Nephron (organoid): ENCODE results near the gene FAM151A.
A peak's percentile ranks its signal among the peaks of the same experiment; 100 is the strongest.
"Not testable (repeated sequence)": the region's sequence is repeated elsewhere in the genome, so short reads cannot be mapped to it uniquely, and the experiment has no call there.

Experiments
- H3K27ac Mint-ChIP-seq, 3 experiments: 2 replicates each; pipeline ENCODE4 v1.8.0; 2020; ENCODE audit warnings: mixed read lengths in 3 of 3, mild to moderate bottlenecking in 2 of 3, moderate library complexity in 1 of 3
- H3K27me3 Mint-ChIP-seq: 2 replicates; pipeline ENCODE4 v1.8.0; 2021; ENCODE audit warnings: low read depth, mild to moderate bottlenecking, moderate library complexity, mixed read lengths
- H3K36me3 Mint-ChIP-seq: 2 replicates; pipeline ENCODE4 v1.8.0; 2020; ENCODE audit warnings: low read depth, mixed read lengths
- H3K4me1 Mint-ChIP-seq: 2 replicates; pipeline ENCODE4 v1.8.0; 2020; ENCODE audit warnings: mixed read lengths
- H3K4me3 Mint-ChIP-seq, 3 experiments: 2 replicates each; pipeline ENCODE4 v1.8.0; 2020; ENCODE audit warnings: mild to moderate bottlenecking in 3 of 3, mixed read lengths in 3 of 3, moderate library complexity in 2 of 3
- H3K9me3 Mint-ChIP-seq: 2 replicates; pipeline ENCODE4 v1.8.0; 2020; ENCODE audit warnings: mixed read lengths
- TF ChIP-seq, protein P1 (sequence below), 3 experiments: fragments of 200-600 bp; sonication (generic); IDR thresholded peaks; one replicate each; pipeline ENCODE4 v1.5.0; 2021; ENCODE audit warnings: antibody characterized with exemption in 3 of 3; ENCODE audit not compliant: unreplicated experiment in 3 of 3

Gene FAM151A

DNA sequence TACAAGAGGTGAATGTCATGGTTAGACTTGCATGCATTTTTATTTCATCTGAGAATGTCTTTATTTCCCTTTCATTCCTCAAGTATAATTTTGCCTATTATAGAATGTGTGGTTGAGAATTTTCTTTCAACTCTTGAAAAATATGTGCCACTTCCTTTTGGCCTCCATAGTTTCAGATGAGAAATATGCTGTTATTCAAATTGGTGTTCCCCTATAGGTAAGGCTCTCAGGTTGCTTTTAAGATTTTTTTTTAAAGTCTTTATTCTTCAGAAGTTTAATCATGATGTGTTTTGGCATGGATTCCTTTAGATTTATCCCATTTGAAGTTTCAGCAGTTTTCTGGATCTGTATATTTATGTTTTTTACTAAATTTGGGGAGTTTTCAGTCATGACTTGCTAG is 20.4 kb upstream of the FAM151A start:
- H3K9me3 Mint-ChIP-seq = peaks cover 31% of the 10 kb centered on the region
- H3K4me3 Mint-ChIP-seq = no peak overlapping the region
- H3K27ac Mint-ChIP-seq = no peak overlapping the region
- H3K36me3 Mint-ChIP-seq = peaks cover 15% of the 10 kb centered on the region
- H3K27me3 Mint-ChIP-seq = no peaks in the 10 kb centered on the region
- peaks cover 16% of the 10 kb centered on the region for H3K4me1 Mint-ChIP-seq
- TF ChIP-seq, protein P1, sequence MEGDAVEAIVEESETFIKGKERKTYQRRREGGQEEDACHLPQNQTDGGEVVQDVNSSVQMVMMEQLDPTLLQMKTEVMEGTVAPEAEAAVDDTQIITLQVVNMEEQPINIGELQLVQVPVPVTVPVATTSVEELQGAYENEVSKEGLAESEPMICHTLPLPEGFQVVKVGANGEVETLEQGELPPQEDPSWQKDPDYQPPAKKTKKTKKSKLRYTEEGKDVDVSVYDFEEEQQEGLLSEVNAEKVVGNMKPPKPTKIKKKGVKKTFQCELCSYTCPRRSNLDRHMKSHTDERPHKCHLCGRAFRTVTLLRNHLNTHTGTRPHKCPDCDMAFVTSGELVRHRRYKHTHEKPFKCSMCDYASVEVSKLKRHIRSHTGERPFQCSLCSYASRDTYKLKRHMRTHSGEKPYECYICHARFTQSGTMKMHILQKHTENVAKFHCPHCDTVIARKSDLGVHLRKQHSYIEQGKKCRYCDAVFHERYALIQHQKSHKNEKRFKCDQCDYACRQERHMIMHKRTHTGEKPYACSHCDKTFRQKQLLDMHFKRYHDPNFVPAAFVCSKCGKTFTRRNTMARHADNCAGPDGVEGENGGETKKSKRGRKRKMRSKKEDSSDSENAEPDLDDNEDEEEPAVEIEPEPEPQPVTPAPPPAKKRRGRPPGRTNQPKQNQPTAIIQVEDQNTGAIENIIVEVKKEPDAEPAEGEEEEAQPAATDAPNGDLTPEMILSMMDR (IDR thresholded peaks at IDR 0.05; ENCODE audit: unreplicated experiment in 3 of 3) = no peak

DNA sequence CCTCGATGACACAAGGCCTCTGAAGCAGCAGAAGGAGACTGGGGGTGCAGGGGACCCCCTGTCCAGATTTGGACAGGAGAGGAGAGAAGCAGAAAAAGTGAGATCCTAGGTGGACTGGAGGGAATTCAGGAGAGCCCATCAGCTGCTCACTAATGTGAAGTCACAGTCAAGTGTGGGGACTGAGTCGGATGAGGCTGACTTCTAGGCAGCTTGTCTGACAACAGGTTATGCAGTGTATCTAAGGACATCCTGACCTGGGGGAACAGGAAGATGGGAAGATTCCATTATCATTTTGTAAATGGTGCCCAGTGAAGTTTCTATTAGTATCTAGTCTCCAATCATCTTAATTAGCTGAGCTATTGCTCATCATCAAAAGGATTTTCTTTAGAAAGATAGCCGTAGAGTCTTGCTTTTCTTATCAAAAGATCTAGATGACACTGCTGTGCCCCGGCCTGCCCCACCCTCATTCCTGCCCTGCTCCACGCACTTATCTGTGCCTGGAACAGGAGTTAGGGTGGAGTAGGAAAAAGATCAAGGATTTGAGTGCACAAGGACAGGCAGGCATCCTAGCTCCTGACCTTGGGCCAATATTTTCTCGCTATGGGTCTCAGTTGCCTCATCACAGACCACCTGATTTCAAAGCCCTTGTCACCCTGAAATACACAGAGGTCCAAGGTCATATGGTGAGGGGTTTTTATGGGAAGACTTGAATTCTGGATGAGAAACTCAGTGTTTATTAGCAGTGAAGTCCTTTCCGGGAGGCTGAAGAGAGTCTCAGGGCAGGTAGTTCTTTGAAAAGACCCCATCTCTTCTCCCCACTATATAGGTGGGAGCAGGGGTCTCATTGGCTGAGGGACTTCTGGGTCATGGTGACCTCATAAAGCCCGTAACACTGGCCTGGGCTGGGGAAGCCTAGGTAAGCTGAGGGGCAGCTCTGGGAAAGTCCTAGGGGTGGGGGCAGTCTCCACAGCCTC is 17.8 kb upstream of the FAM151A start, which contains the start of gene MROH7:
TSS of gene MROH7 (plus strand) at position 924 of the 974 bp plus-strand sequence. CDS start 11,141 bp downstream, outside the sequence.
- TF ChIP-seq, protein P1 (IDR thresholded peaks at IDR 0.05; ENCODE audit: unreplicated experiment in 3 of 3) = no peak
- Mint-ChIP-seq H3K27ac (no peak within 1 kb of the TSS), H3K27me3 (no peaks in the 10 kb centered on the region)

DNA sequence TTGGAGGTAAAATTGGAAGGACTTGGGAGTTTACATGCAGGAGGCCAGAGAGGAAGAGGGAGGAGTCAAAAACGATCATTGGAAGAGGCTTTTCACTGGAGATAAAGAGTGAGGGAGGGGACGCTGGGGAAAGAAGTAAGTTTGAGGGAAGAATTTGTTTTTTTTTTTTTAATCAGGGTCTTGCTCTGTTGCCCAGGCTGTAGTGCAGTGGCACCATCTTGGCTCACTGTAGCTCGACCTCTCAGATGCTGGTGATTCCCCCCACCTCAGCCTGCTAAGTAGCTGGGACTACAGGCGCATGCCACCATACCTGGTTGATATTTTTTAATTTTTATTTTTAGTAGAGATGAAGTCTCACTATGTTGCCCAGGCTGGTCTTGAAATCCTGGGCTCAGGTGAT is 17.0 kb upstream of the FAM151A start:
- H3K27me3 Mint-ChIP-seq = no peaks in the 10 kb centered on the region
- peaks cover 7% of the 10 kb centered on the region for H3K36me3 Mint-ChIP-seq
- no peak overlapping the region for H3K4me3 Mint-ChIP-seq
- TF ChIP-seq, protein P1 (IDR thresholded peaks at IDR 0.05; ENCODE audit: unreplicated experiment in 3 of 3) = no peak
- no peak overlapping the region for H3K27ac Mint-ChIP-seq
- peaks cover 19% of the 10 kb centered on the region for H3K9me3 Mint-ChIP-seq
- H3K4me1 Mint-ChIP-seq = no peaks in the 10 kb centered on the region

More for the DNA sequence above, 17.8 kb upstream of the FAM151A start, which contains the start of gene MROH7:
- peaks cover 4% of the 10 kb centered on the region for H3K4me1 Mint-ChIP-seq
- peaks cover 26% of the 10 kb centered on the region for H3K9me3 Mint-ChIP-seq
- no peak within 1 kb of the TSS for H3K4me3 Mint-ChIP-seq
- peaks cover 9% of the 10 kb centered on the region for H3K36me3 Mint-ChIP-seq

DNA sequence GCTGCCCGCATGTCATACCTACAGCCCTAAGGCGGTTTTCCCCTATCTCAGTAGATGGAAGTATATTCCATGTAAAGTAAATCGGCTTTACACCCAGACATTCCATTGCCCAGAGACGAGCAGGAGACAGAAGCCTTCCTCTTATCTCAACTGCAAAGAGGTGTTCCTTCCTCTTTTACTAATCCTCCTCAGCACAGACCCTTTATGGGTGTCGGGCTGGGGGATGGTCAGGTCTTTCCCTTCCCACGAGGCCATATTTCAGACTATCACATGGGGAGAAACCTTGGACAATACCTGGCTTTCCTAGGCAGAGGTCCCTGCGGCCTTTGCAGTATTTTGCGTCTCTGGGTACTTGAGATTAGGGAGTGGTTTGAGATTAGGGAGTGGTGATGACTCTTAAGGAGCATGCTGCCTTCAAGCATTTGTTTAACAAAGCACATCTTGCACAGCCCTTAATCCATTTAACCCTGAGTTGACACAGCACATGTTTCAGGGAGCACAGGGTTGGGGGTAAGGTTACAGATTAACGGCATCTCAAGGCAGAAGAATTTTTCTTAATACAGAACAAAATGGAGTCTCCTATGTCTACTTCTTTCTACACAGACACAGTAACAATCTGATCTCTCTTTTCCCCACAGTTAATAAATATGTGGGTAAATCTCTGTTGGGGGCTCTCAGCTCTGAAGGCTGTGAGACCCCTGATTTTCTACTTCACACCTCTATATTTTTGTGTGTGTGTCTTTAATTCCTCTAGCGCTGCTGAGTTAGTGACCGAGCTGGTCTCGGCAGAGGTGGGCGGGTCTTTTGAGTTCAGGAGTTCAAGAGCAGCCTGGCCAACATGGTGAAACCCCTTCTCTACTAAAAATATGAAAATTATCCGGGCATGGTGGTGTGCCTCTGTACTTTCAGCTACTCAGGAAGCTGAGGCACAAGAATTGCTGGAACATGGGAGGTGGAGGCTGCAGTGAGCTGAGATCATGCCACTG is 13.4 kb upstream of the FAM151A start:
- H3K27ac Mint-ChIP-seq = peak overlapping the region in 1 of 3 experiments; percentile 26
- H3K4me3 Mint-ChIP-seq, H3K4me1 Mint-ChIP-seq, H3K36me3 Mint-ChIP-seq, H3K9me3 Mint-ChIP-seq, H3K27me3 Mint-ChIP-seq: not testable (repeated sequence)

DNA sequence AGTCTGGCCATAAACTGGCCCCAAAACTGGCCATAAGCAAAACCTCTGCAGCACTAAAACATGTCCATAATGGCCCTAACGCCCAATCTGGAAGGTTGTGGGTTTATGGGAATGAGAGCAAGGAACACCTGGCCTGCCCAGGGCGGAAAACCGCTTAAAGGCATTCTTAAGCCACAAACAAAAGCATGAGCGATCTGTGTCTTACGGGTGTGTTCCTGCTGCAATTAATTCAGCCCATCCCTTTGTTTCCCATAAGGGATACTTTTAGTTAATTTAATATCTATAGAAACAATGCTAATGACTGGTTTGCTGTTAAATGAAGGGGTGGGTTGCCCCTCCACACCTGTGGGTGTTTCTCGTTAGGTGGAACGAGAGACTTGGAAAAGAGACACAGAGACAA is 12.5 kb upstream of the FAM151A start:
- not testable (repeated sequence) for H3K27me3 Mint-ChIP-seq, H3K36me3 Mint-ChIP-seq, H3K27ac Mint-ChIP-seq, H3K9me3 Mint-ChIP-seq, H3K4me1 Mint-ChIP-seq, H3K4me3 Mint-ChIP-seq

DNA sequence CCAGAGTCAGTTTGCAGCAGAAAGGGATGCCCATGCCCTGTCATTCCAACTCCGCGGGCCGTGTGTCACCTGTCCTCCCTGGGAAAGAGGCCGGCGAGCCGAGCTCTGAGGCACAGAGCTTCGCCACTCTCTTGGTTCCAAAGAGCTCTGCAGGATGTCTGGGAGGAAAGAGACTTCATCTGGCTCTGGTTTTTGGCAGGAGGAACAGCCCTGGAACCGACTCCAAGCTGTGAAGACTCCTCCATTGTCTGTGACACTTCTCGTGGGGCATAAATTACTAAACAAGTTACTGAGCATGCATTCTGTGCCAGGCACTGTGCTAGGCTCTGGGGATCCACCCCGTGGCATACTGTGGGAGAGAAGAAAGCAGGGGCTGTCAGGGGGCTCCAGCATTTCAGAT is 3.9 kb upstream of the FAM151A start:
- TF ChIP-seq, protein P1 (IDR thresholded peaks at IDR 0.05; ENCODE audit: unreplicated experiment in 3 of 3) = no peak
- H3K4me1 Mint-ChIP-seq = peaks cover 11% of the 10 kb centered on the region
- H3K9me3 Mint-ChIP-seq = peaks cover 2% of the 10 kb centered on the region
- H3K4me3 Mint-ChIP-seq = no peak overlapping the region
- H3K27me3 Mint-ChIP-seq = peaks cover 11% of the 10 kb centered on the region
- H3K36me3 Mint-ChIP-seq = no peaks in the 10 kb centered on the region
- H3K27ac Mint-ChIP-seq = peak overlapping the region in 2 of 3 experiments; percentile 46 to 88
